Measurements from ENCODE around the gene HSD11B2.

The HSD11B2 gene

GRCh38 chr16:67482233-67482924 is 51.5 kb downstream of the HSD11B2 start:
- DNase-seq = no peak

- no peak for DNase-seq
Measured at GRCh38 chr16:67483150-67483549, 52.2 kb downstream of the HSD11B2 start, which contains the start of gene AGRP. TSS of gene AGRP (minus strand) at chr16:67483547. CDS start at chr16:67483398, 149 bp downstream.

- no peak for DNase-seq
Measured at GRCh38 chr16:67483731-67484525, 53.0 kb downstream of the HSD11B2 start.

GRCh38 chr16:67486805-67487204 is 55.9 kb downstream of the HSD11B2 start:
- DNase-seq = no peak

Data from RPMI8226 (cell line).